Measurements from ENCODE around the gene ATP5F1C. TPM values are rescaled to one million over a fixed set of nuclear protein-coding genes. Genes with fewer than 3 reads are reported as not detected.

Gene ATP5F1C
- polyA plus RNA-seq, 3 donors: 179 to 455 (median 437) TPM

DNA sequence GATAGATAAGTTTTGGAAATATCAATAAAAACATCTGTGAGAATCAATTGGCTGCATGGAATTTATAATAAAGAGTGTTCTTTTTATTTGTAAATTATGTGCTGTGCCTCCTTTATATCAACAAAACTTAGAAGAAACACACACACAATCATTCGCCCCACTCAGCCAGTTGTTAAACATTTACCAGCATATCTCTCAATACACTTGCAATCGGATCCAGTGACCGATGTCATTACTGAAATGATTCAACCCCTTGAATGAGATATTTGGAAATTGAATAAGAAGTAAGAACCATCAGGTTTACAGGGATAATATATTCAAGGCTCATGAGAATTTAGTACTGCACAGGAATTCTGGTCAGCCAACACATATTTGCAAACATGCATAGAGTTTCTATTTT, 65.9 kb downstream of the ATP5F1C start:
- WGBS (ENCODE audit: insufficient coverage): no CpG with 5 or more reads among the region's 3 CpGs
- no peak for TF ChIP-seq CTCF (IDR thresholded peaks at IDR 0.05)
- H2AFZ ChIP-seq (ENCODE audit: insufficient read depth, low read depth, low read length, poor library complexity, severe bottlenecking): no peak overlapping the region
- intact Hi-C loops (cut with micrococcal nuclease): no loop called here
- peaks cover 12% of the 10 kb centered on the region for H3K79me2 ChIP-seq (ENCODE audit: insufficient read depth, low read length)
- Mint-ChIP-seq H3K4me3 (no peak overlapping the region), H3K36me3 (peaks cover 13 to 19% of the 10 kb centered on the region in 2 donors), H3K27me3 (ENCODE audit: low read depth in 3 of 3) (no peaks in the 10 kb centered on the region), H3K4me1 (peaks cover 19% of the 10 kb centered on the region), H3K9me3 (peaks cover 0 to 3% (median 3%) of the 10 kb centered on the region in 7 donors), H3K27ac (no peak overlapping the region)
- no peaks in the 10 kb centered on the region for H3K4me1 ChIP-seq (ENCODE audit: control insufficient read depth in 1 of 2, insufficient read depth in 2 of 2, low read length in 2 of 2)
- DNase-seq: no peak
- no peak overlapping the region for H3K27ac ChIP-seq (ENCODE audit: low read depth in 1 of 2, low read length in 2 of 2)
- no peak overlapping the region for H3K4me3 ChIP-seq (replicated peaks in 1 of 3; ENCODE audit: low read depth in 2 of 3, low read length in 3 of 3)
- H3K4me2 ChIP-seq (replicated peaks; ENCODE audit: extremely low read depth, low read length, poor library complexity, severe bottlenecking): no peak overlapping the region
- H3K9me3 ChIP-seq (replicated peaks in 1 of 2; ENCODE audit: control insufficient read depth in 1 of 2, insufficient read depth in 1 of 2, low read length in 2 of 2): peaks cover 0 to 3% of the 10 kb centered on the region in 2 donors
- no peaks in the 10 kb centered on the region for H3K27me3 ChIP-seq (ENCODE audit: control insufficient read depth in 2 of 2, insufficient read depth in 2 of 2, low read length in 2 of 2)
- H3K36me3 ChIP-seq (replicated peaks in 1 of 2; ENCODE audit: control insufficient read depth in 1 of 2, insufficient read depth in 2 of 2, low read length in 2 of 2): no peaks in the 10 kb centered on the region
- H3K9ac ChIP-seq (ENCODE audit: insufficient read depth, low read length, poor library complexity, severe bottlenecking): no peak overlapping the region
- peaks cover 24% of the 10 kb centered on the region for H4K20me1 ChIP-seq (ENCODE audit: insufficient read depth, low read length)

DNA sequence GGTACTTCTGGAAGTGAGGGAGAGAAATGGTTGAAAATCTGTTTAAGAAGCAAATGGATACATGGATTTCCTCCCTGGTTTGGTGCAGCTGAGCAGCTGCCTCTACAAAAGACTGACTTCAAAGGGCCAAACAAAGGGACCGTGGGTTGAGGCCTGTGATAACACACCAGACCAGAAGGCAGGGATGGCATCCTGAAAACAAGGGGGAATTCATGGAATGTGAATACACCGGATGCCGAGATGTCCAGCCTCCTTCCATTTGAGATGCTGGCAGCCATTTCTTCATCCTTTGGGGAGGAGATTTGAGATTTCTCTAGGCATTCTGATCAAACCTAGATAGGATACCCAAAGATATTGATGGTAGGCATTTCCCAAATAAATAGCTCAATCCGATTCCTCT, 67.2 kb downstream of the ATP5F1C start:
- Histone ChIP-seq H3K79me2 (ENCODE audit: insufficient read depth, low read length) (peaks cover 10% of the 10 kb centered on the region), H3K4me3 (replicated peaks in 1 of 3; ENCODE audit: low read depth in 2 of 3, low read length in 3 of 3) (no peak overlapping the region), H3K9ac (ENCODE audit: insufficient read depth, low read length, poor library complexity, severe bottlenecking) (no peak overlapping the region), H3K27me3 (ENCODE audit: control insufficient read depth in 2 of 2, insufficient read depth in 2 of 2, low read length in 2 of 2) (no peaks in the 10 kb centered on the region), H3K27ac (ENCODE audit: low read depth in 1 of 2, low read length in 2 of 2) (no peak overlapping the region), H3K36me3 (replicated peaks in 1 of 2; ENCODE audit: control insufficient read depth in 1 of 2, insufficient read depth in 2 of 2, low read length in 2 of 2) (peaks cover 0 to 3% of the 10 kb centered on the region in 2 donors), H3K4me1 (ENCODE audit: control insufficient read depth in 1 of 2, insufficient read depth in 2 of 2, low read length in 2 of 2) (no peaks in the 10 kb centered on the region), H4K20me1 (ENCODE audit: insufficient read depth, low read length) (peaks cover 24% of the 10 kb centered on the region), H2AFZ (ENCODE audit: insufficient read depth, low read depth, low read length, poor library complexity, severe bottlenecking) (no peak overlapping the region), H3K9me3 (replicated peaks in 1 of 2; ENCODE audit: control insufficient read depth in 1 of 2, insufficient read depth in 1 of 2, low read length in 2 of 2) (peaks cover 11 to 14% of the 10 kb centered on the region in 2 donors), H3K4me2 (replicated peaks; ENCODE audit: extremely low read depth, low read length, poor library complexity, severe bottlenecking) (no peak overlapping the region)
- intact Hi-C loops (cut with micrococcal nuclease): no loop called here
- Mint-ChIP-seq H3K4me3 (no peak overlapping the region), H3K36me3 (peaks cover 17 to 23% of the 10 kb centered on the region in 2 donors), H3K9me3 (peaks cover 4 to 14% (median 10%) of the 10 kb centered on the region in 7 donors), H3K27ac (no peak overlapping the region), H3K27me3 (ENCODE audit: low read depth in 3 of 3) (no peaks in the 10 kb centered on the region), H3K4me1 (peaks cover 19% of the 10 kb centered on the region)
- 100% methylated on average over 1 of the region's 4 CpGs for WGBS (ENCODE audit: insufficient coverage)
- TF ChIP-seq CTCF (IDR thresholded peaks at IDR 0.05): no peak
- DNase-seq: no peak
